ENCODE results near the gene RBM23. TPM values are rescaled to one million over a fixed set of nuclear protein-coding genes. Genes with fewer than 3 reads are reported as not detected.

The RBM23 gene
- total RNA-seq, 2 donors from 2014 or later, result 52.0 to 68.6 TPM

GRCh38 chr14:22847661-22848341 is 71.1 kb downstream of the RBM23 start:
- Histone ChIP-seq H3K9ac (ENCODE audit: extremely low read depth, low read length, poor library complexity, severe bottlenecking) (no peak overlapping the region), H3K9me3 (ENCODE audit: control insufficient read depth, low read length) (no peaks in the 10 kb centered on the region), H3K36me3 (ENCODE audit: control insufficient read depth, insufficient read depth, low read length) (peaks cover 31% of the 10 kb centered on the region), H3K27me3 (ENCODE audit: control insufficient read depth, insufficient read depth, low read length, poor library complexity, severe bottlenecking) (no peaks in the 10 kb centered on the region), H3K27ac (ENCODE audit: low read depth, low read length) (peak overlapping the region; percentile 26), H3K4me1 (ENCODE audit: control insufficient read depth, insufficient read depth, low read length) (peaks cover 1% of the 10 kb centered on the region), H3K4me3 (ENCODE audit: low read length) (no peak overlapping the region)
- Mint-ChIP-seq H3K4me3 (no peak overlapping the region), H3K36me3 (ENCODE audit: low read depth) (peaks cover 36% of the 10 kb centered on the region), H3K4me1 (peaks cover 16% of the 10 kb centered on the region), H3K27me3 (ENCODE audit: insufficient read depth) (no peaks in the 10 kb centered on the region), H3K27ac (peak overlapping the region; percentile 61), H3K9me3 (no peaks in the 10 kb centered on the region)
- WGBS, 2 experiments (ENCODE audit: insufficient coverage in 1 of 2, insufficient read length in 1 of 2), result 87 to 89% methylated on average over 7 to 14 of the region's 14 CpGs
- TF ChIP-seq CTCF (conservative IDR thresholded peaks at IDR 0.05), result peak; percentile 35
- DNase-seq, result peak; percentile 57

GRCh38 chr14:22846811-22847307 is 72.1 kb downstream of the RBM23 start:
- Mint-ChIP-seq H3K36me3 (ENCODE audit: low read depth) (peaks cover 45% of the 10 kb centered on the region), H3K4me1 (peaks cover 12% of the 10 kb centered on the region), H3K9me3 (no peaks in the 10 kb centered on the region), H3K27me3 (ENCODE audit: insufficient read depth) (no peaks in the 10 kb centered on the region), H3K4me3 (no peak overlapping the region), H3K27ac (no peak overlapping the region)
- no peak overlapping the region for H3K4me3 ChIP-seq (ENCODE audit: low read length)
- no peaks in the 10 kb centered on the region for H3K27me3 ChIP-seq (ENCODE audit: control insufficient read depth, insufficient read depth, low read length, poor library complexity, severe bottlenecking)
- WGBS, 2 experiments (ENCODE audit: insufficient coverage in 1 of 2, insufficient read length in 1 of 2), result 87 to 96% methylated on average over 4 to 11 of the region's 11 CpGs
- no peak overlapping the region for H3K27ac ChIP-seq (ENCODE audit: low read depth, low read length)
- TF ChIP-seq CTCF (conservative IDR thresholded peaks at IDR 0.05), result no peak
- H3K4me1 ChIP-seq (ENCODE audit: control insufficient read depth, insufficient read depth, low read length), result no peaks in the 10 kb centered on the region
- H3K36me3 ChIP-seq (ENCODE audit: control insufficient read depth, insufficient read depth, low read length), result peaks cover 40% of the 10 kb centered on the region
- DNase-seq, result no peak
- no peaks in the 10 kb centered on the region for H3K9me3 ChIP-seq (ENCODE audit: control insufficient read depth, low read length)
- no peak overlapping the region for H3K9ac ChIP-seq (ENCODE audit: extremely low read depth, low read length, poor library complexity, severe bottlenecking)

GRCh38 chr14:22845821-22846625 is 72.9 kb downstream of the RBM23 start:
- Mint-ChIP-seq H3K4me1 (peaks cover 12% of the 10 kb centered on the region), H3K4me3 (no peak overlapping the region), H3K36me3 (ENCODE audit: low read depth) (peaks cover 51% of the 10 kb centered on the region), H3K27ac (no peak overlapping the region), H3K27me3 (ENCODE audit: insufficient read depth) (no peaks in the 10 kb centered on the region), H3K9me3 (no peaks in the 10 kb centered on the region)
- no peak for TF ChIP-seq CTCF (conservative IDR thresholded peaks at IDR 0.05)
- Histone ChIP-seq H3K4me1 (ENCODE audit: control insufficient read depth, insufficient read depth, low read length) (no peaks in the 10 kb centered on the region), H3K27ac (ENCODE audit: low read depth, low read length) (no peak overlapping the region), H3K36me3 (ENCODE audit: control insufficient read depth, insufficient read depth, low read length) (peaks cover 49% of the 10 kb centered on the region), H3K9me3 (ENCODE audit: control insufficient read depth, low read length) (no peaks in the 10 kb centered on the region), H3K4me3 (ENCODE audit: low read length) (no peak overlapping the region), H3K27me3 (ENCODE audit: control insufficient read depth, insufficient read depth, low read length, poor library complexity, severe bottlenecking) (no peaks in the 10 kb centered on the region), H3K9ac (ENCODE audit: extremely low read depth, low read length, poor library complexity, severe bottlenecking) (no peak overlapping the region)
- DNase-seq, result no peak
- 92 to 96% methylated on average over 12 to 24 of the region's 26 CpGs for WGBS, 2 experiments (ENCODE audit: insufficient coverage in 1 of 2, insufficient read length in 1 of 2)

All from endodermal cell (in vitro differentiated cells).